ENCODE data around the gene RMC1.

DNA sequence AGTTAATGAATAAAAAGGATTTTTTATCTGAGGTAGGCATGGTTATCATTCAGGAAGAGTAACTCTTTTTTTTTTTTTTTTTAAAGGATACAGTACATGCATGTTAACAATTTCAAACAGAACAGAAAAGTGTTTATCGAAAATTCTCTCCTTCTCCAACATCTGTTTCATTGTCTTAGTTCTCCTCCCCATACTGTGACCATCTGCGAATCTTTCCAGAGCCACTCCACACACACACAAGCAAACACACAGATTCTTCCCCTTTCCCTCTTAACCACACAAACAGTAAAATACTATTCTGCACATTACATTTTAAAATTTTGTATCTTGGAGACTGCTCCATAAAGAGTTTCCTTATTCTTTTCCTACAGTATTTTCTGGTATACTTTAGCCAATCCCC, 45.0 kb downstream of the RMC1 start:
- TF ChIP-seq, protein P1, sequence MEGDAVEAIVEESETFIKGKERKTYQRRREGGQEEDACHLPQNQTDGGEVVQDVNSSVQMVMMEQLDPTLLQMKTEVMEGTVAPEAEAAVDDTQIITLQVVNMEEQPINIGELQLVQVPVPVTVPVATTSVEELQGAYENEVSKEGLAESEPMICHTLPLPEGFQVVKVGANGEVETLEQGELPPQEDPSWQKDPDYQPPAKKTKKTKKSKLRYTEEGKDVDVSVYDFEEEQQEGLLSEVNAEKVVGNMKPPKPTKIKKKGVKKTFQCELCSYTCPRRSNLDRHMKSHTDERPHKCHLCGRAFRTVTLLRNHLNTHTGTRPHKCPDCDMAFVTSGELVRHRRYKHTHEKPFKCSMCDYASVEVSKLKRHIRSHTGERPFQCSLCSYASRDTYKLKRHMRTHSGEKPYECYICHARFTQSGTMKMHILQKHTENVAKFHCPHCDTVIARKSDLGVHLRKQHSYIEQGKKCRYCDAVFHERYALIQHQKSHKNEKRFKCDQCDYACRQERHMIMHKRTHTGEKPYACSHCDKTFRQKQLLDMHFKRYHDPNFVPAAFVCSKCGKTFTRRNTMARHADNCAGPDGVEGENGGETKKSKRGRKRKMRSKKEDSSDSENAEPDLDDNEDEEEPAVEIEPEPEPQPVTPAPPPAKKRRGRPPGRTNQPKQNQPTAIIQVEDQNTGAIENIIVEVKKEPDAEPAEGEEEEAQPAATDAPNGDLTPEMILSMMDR (IDR thresholded peaks at IDR 0.05; ENCODE audit: insufficient read depth, low read depth, low read length), result no peak
- TF ChIP-seq EZH2 (IDR thresholded peaks at IDR 0.05; ENCODE audit: insufficient read depth, low read length), result no peak

All from astrocyte (in vitro differentiated cells and primary cell).